ENCODE measurements around the gene SLC4A1AP. TPM values are rescaled to one million over a fixed set of nuclear protein-coding genes. Genes with fewer than 3 reads are reported as not detected.
A peak's percentile ranks its signal among the peaks of the same experiment; 100 is the strongest.

Gene SLC4A1AP
- polyA plus RNA-seq, 1 experiment: 15.5 TPM

GRCh38 chr2:27652790-27653189 lies 10.9 kb upstream of the SLC4A1AP start:
- no peaks in the 10 kb centered on the region for H3K9me3 ChIP-seq (ENCODE audit: control insufficient read depth, insufficient read depth, low read length)
- H3K27me3 ChIP-seq (ENCODE audit: control insufficient read depth, insufficient read depth, low read length): no peaks in the 10 kb centered on the region
- CTCF ChIA-PET: interaction anchor here (1.3 kb wide), 1 partner anchor 30 kb away, joined by 4 read pairs; no protein-coding TSS in a partner anchor
- no peak for TF ChIP-seq CTCF (IDR thresholded peaks at IDR 0.05; ENCODE audit: low read depth, low read length)
- POLR2A ChIA-PET: no interaction called here
- H3K4me3 ChIP-seq (ENCODE audit: low read depth, low read length): no peak overlapping the region
- H3K27ac ChIP-seq (ENCODE audit: low read depth, low read length): no peak overlapping the region
- DNase-seq (ENCODE audit: low read depth, low spot score): no peak

DNA sequence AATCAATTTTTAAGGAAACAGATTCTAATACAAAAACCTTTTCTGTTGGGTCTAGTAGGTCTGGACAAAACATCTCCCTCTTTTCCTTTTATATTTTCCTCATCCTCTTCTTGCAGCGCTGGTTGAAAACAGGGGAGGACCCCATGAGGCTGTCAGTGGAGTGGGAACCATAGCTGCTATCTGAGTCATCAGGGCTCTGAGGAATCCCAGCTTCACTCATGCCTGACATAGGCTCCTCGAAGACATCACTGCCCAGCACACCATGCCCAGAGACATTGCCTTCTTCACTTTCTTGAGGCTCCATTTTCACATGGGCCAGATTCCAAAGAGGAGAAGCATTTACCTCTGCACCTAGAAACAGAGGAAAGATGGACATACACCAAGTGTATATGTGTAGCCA lies 10.3 kb upstream of the SLC4A1AP start:
- DNase-seq (ENCODE audit: low read depth, low spot score): no peak
- H3K27me3 ChIP-seq (ENCODE audit: control insufficient read depth, insufficient read depth, low read length): no peaks in the 10 kb centered on the region
- H3K9me3 ChIP-seq (ENCODE audit: control insufficient read depth, insufficient read depth, low read length): no peaks in the 10 kb centered on the region
- no peak overlapping the region for H3K27ac ChIP-seq (ENCODE audit: low read depth, low read length)
- no peak overlapping the region for H3K4me3 ChIP-seq (ENCODE audit: low read depth, low read length)
- ChIA-PET POLR2A (no interaction called here), CTCF (interaction anchor here (0.6 to 1.3 kb wide), 2 partner anchors 12 to 29 kb away, joined by 3 to 4 read pairs; no protein-coding TSS in a partner anchor)
- no peak for TF ChIP-seq CTCF (IDR thresholded peaks at IDR 0.05; ENCODE audit: low read depth, low read length)

DNA sequence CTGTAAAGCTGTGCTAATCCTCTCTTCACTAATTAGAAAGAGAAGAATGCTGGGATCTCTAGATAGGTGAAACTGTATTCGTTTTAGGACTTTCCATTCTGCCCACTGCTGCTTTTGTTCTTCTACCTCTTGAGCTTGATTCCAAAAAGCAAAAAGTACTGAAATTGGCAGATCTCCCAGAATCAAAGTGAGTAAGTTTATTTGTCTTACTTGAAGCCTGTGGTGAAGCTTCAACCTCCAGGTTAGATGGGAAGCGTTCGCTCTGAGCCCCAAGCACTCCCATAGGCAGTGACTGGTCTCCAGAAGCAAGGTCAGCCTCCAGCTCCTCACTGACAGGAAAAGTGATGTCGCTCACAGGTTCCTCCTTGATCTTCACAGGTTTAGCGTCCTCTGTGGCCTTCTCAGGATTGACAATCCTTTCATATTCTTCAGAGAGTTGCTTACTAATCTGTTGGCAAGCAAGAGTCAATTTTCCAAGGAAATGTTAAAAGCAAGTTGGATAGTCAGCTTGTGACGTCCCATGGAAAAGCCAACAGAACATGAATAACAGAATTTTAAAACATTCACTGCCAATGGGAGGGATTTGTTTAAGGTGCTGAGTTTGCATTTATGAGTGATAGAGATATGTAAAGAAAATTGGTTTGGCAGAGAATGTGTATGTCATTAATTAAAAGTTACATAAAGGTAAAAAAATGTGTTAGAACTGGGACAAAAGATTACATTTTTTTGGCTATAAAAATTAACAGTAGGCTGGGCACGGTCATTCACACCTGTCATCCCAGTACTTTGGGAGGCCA lies 8.3 kb upstream of the SLC4A1AP start:
- Histone ChIP-seq H3K4me3 (ENCODE audit: low read depth, low read length) (no peak overlapping the region), H3K27ac (ENCODE audit: low read depth, low read length) (no peak overlapping the region), H3K27me3 (ENCODE audit: control insufficient read depth, insufficient read depth, low read length) (no peaks in the 10 kb centered on the region), H3K9me3 (ENCODE audit: control insufficient read depth, insufficient read depth, low read length) (no peaks in the 10 kb centered on the region)
- TF ChIP-seq CTCF (IDR thresholded peaks at IDR 0.05; ENCODE audit: low read depth, low read length): no peak
- ChIA-PET CTCF (interaction anchor here (3.4 kb wide), 1 partner anchor 28 kb away, joined by 18 read pairs; no protein-coding TSS in a partner anchor), POLR2A (interaction anchor here (0.6 kb wide), 1 partner anchor 287 kb away, joined by 3 read pairs; no protein-coding TSS in a partner anchor)
- peak; percentile 63 for DNase-seq (ENCODE audit: low read depth, low spot score)

DNA sequence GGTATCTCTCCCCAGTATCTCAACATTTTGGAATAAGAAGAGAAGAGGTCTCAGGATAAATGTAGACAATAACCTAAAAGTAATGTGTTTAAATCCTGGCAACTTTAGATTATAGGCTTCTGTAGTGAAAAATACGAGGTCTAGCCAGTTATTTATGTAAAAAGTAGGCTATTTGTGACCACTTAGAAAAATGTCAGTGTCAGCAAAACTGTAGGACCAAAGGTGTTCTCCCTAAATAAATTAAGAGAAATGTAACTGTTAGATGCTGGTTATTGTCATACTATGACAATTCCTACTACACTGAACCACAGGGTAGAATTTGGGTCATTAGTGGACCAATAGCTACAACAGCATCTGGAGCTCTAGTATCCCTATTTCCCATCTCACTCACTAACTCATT lies 2.3 kb upstream of the SLC4A1AP start:
- TF ChIP-seq CTCF (IDR thresholded peaks at IDR 0.05; ENCODE audit: low read depth, low read length): no peak
- no peak for DNase-seq (ENCODE audit: low read depth, low spot score)
- CTCF ChIA-PET: interaction anchor here (0.6 kb wide), 1 partner anchor 22 kb away, joined by 3 read pairs; no protein-coding TSS in a partner anchor
- H3K4me3 ChIP-seq (ENCODE audit: low read depth, low read length): no peak overlapping the region
- POLR2A ChIA-PET: no interaction called here
- H3K9me3 ChIP-seq (ENCODE audit: control insufficient read depth, insufficient read depth, low read length): 0 out of 2 replicates have a peak, but pooled peaks cover 3% of the 10 kb centered on the region
- H3K27ac ChIP-seq (ENCODE audit: low read depth, low read length): no peak overlapping the region
- no peaks in the 10 kb centered on the region for H3K27me3 ChIP-seq (ENCODE audit: control insufficient read depth, insufficient read depth, low read length)

DNA sequence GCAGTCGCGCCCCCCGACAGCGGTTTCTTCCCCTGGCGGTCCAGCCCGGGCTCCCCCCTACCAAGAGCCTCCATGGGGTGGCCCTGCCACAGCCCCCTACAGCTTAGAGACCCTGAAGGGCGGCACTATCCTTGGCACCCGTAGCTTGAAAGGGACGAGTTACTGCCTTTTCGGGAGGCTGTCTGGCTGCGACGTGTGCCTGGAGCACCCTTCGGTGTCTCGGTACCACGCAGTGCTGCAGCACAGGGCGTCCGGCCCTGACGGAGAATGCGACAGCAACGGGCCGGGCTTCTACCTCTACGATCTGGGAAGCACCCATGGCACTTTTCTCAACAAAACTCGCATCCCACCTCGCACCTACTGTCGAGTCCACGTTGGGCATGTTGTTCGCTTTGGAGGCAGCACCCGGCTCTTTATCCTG lies 475 bp downstream of the SLC4A1AP start:
- H3K9me3 ChIP-seq (ENCODE audit: control insufficient read depth, insufficient read depth, low read length): 0 out of 2 replicates have a peak, but pooled peaks cover 3% of the 10 kb centered on the region
- H3K27me3 ChIP-seq (ENCODE audit: control insufficient read depth, insufficient read depth, low read length): no peaks in the 10 kb centered on the region
- ChIA-PET CTCF (interaction anchor here (1.4 to 5.9 kb wide), 2 partner anchors 19 kb away, joined by 21 to 51 read pairs; no protein-coding TSS in a partner anchor), POLR2A (interaction anchor here (0.8 to 1.4 kb wide), 3 partner anchors 10 to 236 kb away, joined by 5 to 6 read pairs (median 6); partner anchors contain the start of gene NRBP1)
- TF ChIP-seq CTCF (IDR thresholded peaks at IDR 0.05; ENCODE audit: low read depth, low read length): no peak
- peak overlapping the region; percentile 92 for H3K27ac ChIP-seq (ENCODE audit: low read depth, low read length)
- peak overlapping the region; percentile 95 for H3K4me3 ChIP-seq (ENCODE audit: low read depth, low read length)
- DNase-seq (ENCODE audit: low read depth, low spot score): no peak

Measured in AG04450 (cell line).